Skin epidermis (tissue), 12 donors: ENCODE measurements around the gene LRMDA.

ENCODE experiments used
- H3K27ac ChIP-seq, 21 experiments: fragments of 200-600 bp; sonication (generic) in 11 of 21; one replicate each; pipeline ENCODE4 v1.5.0; 2020; ENCODE audit warnings: mild to moderate bottlenecking in 3 of 21, inconsistent platforms in 2 of 21, moderate library complexity in 2 of 21
- H3K4me3 ChIP-seq, 7 experiments: fragments of 200-600 bp; sonication (generic) in 2 of 7; one replicate each; pipeline ENCODE4 v1.5.0; 2020; ENCODE audit warnings: inconsistent platforms in 2 of 7, mild to moderate bottlenecking in 2 of 7, moderate library complexity in 1 of 7

Gene LRMDA

GRCh38 chr10:75464478-75465449, 33.3 kb downstream of the LRMDA start:
- Histone ChIP-seq H3K4me3 (no peak overlapping the region), H3K27ac (peak overlapping the region in 5 of 21 experiments; percentile 14 to 59 (median 54))

GRCh38 chr10:75465450-75465827, 34.0 kb downstream of the LRMDA start:
- H3K4me3 ChIP-seq, result no peak overlapping the region
- H3K27ac ChIP-seq, result peak overlapping the region in 5 of 21 experiments; percentile 25 to 59 (median 54)

GRCh38 chr10:75466001-75466400, 34.6 kb downstream of the LRMDA start:
- Histone ChIP-seq H3K27ac (peak overlapping the region in 3 of 21 experiments; percentile 13 to 38 (median 25)), H3K4me3 (no peak overlapping the region)

- Histone ChIP-seq H3K27ac (peak overlapping the region in 1 of 21 experiments; percentile 38), H3K4me3 (no peak overlapping the region)
These were observed 35.5 kb downstream of the LRMDA start for GRCh38 chr10:75466886-75467285.

- Histone ChIP-seq H3K27ac (peak overlapping the region in 7 of 21 experiments; percentile 30 to 78 (median 47)), H3K4me3 (no peak overlapping the region)
These were observed 37.2 kb downstream of the LRMDA start for GRCh38 chr10:75468612-75469005.

- Histone ChIP-seq H3K27ac (peak overlapping the region in 11 of 21 experiments; percentile 27 to 78 (median 47)), H3K4me3 (no peak overlapping the region)
These were observed 37.7 kb downstream of the LRMDA start for GRCh38 chr10:75469006-75469616.

- Histone ChIP-seq H3K27ac (no peak overlapping the region), H3K4me3 (no peak overlapping the region)
These were observed 39.5 kb downstream of the LRMDA start for GRCh38 chr10:75470901-75471300.

GRCh38 chr10:75472685-75473084, 41.3 kb downstream of the LRMDA start:
- Histone ChIP-seq H3K4me3 (no peak overlapping the region), H3K27ac (no peak overlapping the region)

GRCh38 chr10:75474106-75474505, 42.7 kb downstream of the LRMDA start:
- Histone ChIP-seq H3K4me3 (no peak overlapping the region), H3K27ac (no peak overlapping the region)

GRCh38 chr10:75475460-75476182, 44.2 kb downstream of the LRMDA start:
- H3K4me3 ChIP-seq, result no peak overlapping the region
- H3K27ac ChIP-seq, result no peak overlapping the region

- Histone ChIP-seq H3K27ac (no peak overlapping the region), H3K4me3 (no peak overlapping the region)
These were observed 45.1 kb downstream of the LRMDA start for GRCh38 chr10:75476569-75476968.

- no peak overlapping the region for H3K27ac ChIP-seq
- H3K4me3 ChIP-seq, result no peak overlapping the region
These were observed 45.6 kb downstream of the LRMDA start for GRCh38 chr10:75476985-75477384.

GRCh38 chr10:75477680-75478079, 46.3 kb downstream of the LRMDA start:
- Histone ChIP-seq H3K27ac (no peak overlapping the region), H3K4me3 (no peak overlapping the region)

GRCh38 chr10:75480374-75480773, 49.0 kb downstream of the LRMDA start:
- Histone ChIP-seq H3K27ac (no peak overlapping the region), H3K4me3 (no peak overlapping the region)

GRCh38 chr10:75483188-75483587, 51.8 kb downstream of the LRMDA start:
- no peak overlapping the region for H3K4me3 ChIP-seq
- no peak overlapping the region for H3K27ac ChIP-seq

- H3K27ac ChIP-seq, result no peak overlapping the region
- H3K4me3 ChIP-seq, result no peak overlapping the region
These were observed 53.3 kb downstream of the LRMDA start for GRCh38 chr10:75484717-75485116.

- no peak overlapping the region for H3K27ac ChIP-seq
- no peak overlapping the region for H3K4me3 ChIP-seq
These were observed 55.2 kb downstream of the LRMDA start for GRCh38 chr10:75486591-75486990.

- Histone ChIP-seq H3K27ac (no peak overlapping the region), H3K4me3 (no peak overlapping the region)
These were observed 55.8 kb downstream of the LRMDA start for GRCh38 chr10:75487087-75487754.

GRCh38 chr10:75487755-75488125, 56.3 kb downstream of the LRMDA start:
- H3K27ac ChIP-seq, result no peak overlapping the region
- H3K4me3 ChIP-seq, result no peak overlapping the region
